PC-9 (cell line): Measurements from ENCODE around the gene KCNH6.

Experiments used
- CTCF ChIP-seq: fragments of 200-600 bp; sonication (generic); conservative IDR thresholded peaks from 2 replicates; pipeline ENCODE4 v1.6.1; 2017; ENCODE audit warnings: mixed run types, antibody characterized with exemption, mild to moderate bottlenecking, moderate library complexity
- EZH2 ChIP-seq: fragments of 200-600 bp; sonication (generic); IDR thresholded peaks from 2 replicates; pipeline ENCODE4 v1.8.0; 2017; ENCODE audit warnings: antibody characterized with exemption, low read depth

GRCh38 chr17:63493411-63493810, 29.7 kb upstream of the KCNH6 start:
- no peak for TF ChIP-seq CTCF
- no peak for TF ChIP-seq EZH2
